A673 (cell line): Measurements from ENCODE around the gene CRIP1. TPM values are rescaled to one million over a fixed set of nuclear protein-coding genes. Genes with fewer than 3 reads are reported as not detected.

Experiments
- BruUV-seq: library from RNA; stranded (reverse); fragments of 400-500 nt; replicated peaks from 2 replicates; lab custom pipeline; 2021; lab: Mats Ljungman, UMichigan
- CTCF ChIA-PET: fragments of 300-600 bp; sonication (Branson Sonifier 250); formaldehyde crosslinking; loops from one replicate; lab custom pipeline; 2022; ENCODE audit warnings: antibody characterized with exemption; lab: Charles Lee
- POLR2A ChIA-PET: fragments of 300-600 bp; sonication (Branson Sonifier 250); formaldehyde crosslinking; loops from one replicate; lab custom pipeline; 2022; ENCODE audit warnings: antibody characterized with exemption; ENCODE audit not compliant: low non-redundant PET; lab: Charles Lee
- DNase-seq: peaks from one replicate; pipeline ENCODE4 v3.0.0-alpha.2; 2015; ENCODE audit warnings: low spot score
- H3K27ac ChIP-seq: fragments of 200-600 bp; sonication (generic); 2 replicates; pipeline ENCODE4 v1.5.1; 2016; ENCODE audit warnings: mixed run types, low read depth, mild to moderate bottlenecking, mixed read lengths, antibody characterized with exemption, low read length; ENCODE audit not compliant: poor library complexity, severe bottlenecking
- H3K27me3 ChIP-seq: fragments of 200-600 bp; sonication (generic); replicated peaks from 2 replicates; pipeline ENCODE4 v1.6.1; 2017; ENCODE audit warnings: mixed run types, low read depth, mild to moderate bottlenecking, mixed read lengths, antibody characterized with exemption, low read length; ENCODE audit not compliant: insufficient read depth, poor library complexity
- H3K36me3 ChIP-seq: fragments of 200-600 bp; sonication (generic); 2 replicates; pipeline ENCODE4 v1.6.1; 2016; ENCODE audit warnings: mixed run types, mild to moderate bottlenecking, mixed read lengths, antibody characterized with exemption, low read length; ENCODE audit not compliant: insufficient read depth, poor library complexity, severe bottlenecking
- H3K4me1 ChIP-seq: fragments of 200-600 bp; sonication (generic); 2 replicates; pipeline ENCODE4 v1.6.1; 2017; ENCODE audit warnings: mixed run types, mild to moderate bottlenecking, mixed read lengths, antibody characterized with exemption, low read length; ENCODE audit not compliant: insufficient read depth, poor library complexity, severe bottlenecking
- H3K4me3 ChIP-seq: fragments of 200-600 bp; sonication (generic); 2 replicates; pipeline ENCODE4 v1.5.1; 2016; ENCODE audit warnings: low read depth, mixed run types, mild to moderate bottlenecking, mixed read lengths, low read length; ENCODE audit not compliant: poor library complexity, severe bottlenecking
- H3K9me3 ChIP-seq: fragments of 200-600 bp; sonication (generic); 2 replicates; pipeline ENCODE4 v1.6.1; 2016; ENCODE audit warnings: mixed run types, low read depth, mild to moderate bottlenecking, mixed read lengths, antibody characterized with exemption, low read length; ENCODE audit not compliant: poor library complexity, severe bottlenecking
- EZH2 ChIP-seq: fragments of 200-600 bp; sonication (generic); IDR thresholded peaks from 2 replicates; pipeline ENCODE4 v1.6.1; 2017; ENCODE audit warnings: borderline replicate concordance, low read depth, mild to moderate bottlenecking, mixed read lengths, antibody characterized with exemption, low read length; ENCODE audit not compliant: poor library complexity, severe bottlenecking
- intact Hi-C: fragments of 100-400 bp; cut with micrococcal nuclease; formaldehyde crosslinking; loops from one replicate; pipeline ENCODE4 v1.10.0; 2022; ENCODE audit not compliant: unreplicated experiment
- total RNA-seq: library from RNA; stranded (reverse); gene quantifications from 2 replicates; pipeline ENCODE4 v1.2.3, GENCODE V29; 2021
- TF ChIP-seq, protein P1 (sequence below): fragments of 300-800, 200-600 bp; sonication (generic); conservative IDR thresholded peaks from 2 replicates; pipeline ENCODE4 v1.5.1; 2017; ENCODE audit warnings: low read depth, mild to moderate bottlenecking, antibody characterized with exemption, low read length, moderate library complexity, mixed read lengths

Gene CRIP1
- total RNA-seq, 1 experiment from 2014 or later = 47.7 TPM

GRCh38 chr14:105455766-105456660, 30.7 kb upstream of the CRIP1 start:
- no peak for DNase-seq
- TF ChIP-seq EZH2 = no peak
- TF ChIP-seq, protein P1, sequence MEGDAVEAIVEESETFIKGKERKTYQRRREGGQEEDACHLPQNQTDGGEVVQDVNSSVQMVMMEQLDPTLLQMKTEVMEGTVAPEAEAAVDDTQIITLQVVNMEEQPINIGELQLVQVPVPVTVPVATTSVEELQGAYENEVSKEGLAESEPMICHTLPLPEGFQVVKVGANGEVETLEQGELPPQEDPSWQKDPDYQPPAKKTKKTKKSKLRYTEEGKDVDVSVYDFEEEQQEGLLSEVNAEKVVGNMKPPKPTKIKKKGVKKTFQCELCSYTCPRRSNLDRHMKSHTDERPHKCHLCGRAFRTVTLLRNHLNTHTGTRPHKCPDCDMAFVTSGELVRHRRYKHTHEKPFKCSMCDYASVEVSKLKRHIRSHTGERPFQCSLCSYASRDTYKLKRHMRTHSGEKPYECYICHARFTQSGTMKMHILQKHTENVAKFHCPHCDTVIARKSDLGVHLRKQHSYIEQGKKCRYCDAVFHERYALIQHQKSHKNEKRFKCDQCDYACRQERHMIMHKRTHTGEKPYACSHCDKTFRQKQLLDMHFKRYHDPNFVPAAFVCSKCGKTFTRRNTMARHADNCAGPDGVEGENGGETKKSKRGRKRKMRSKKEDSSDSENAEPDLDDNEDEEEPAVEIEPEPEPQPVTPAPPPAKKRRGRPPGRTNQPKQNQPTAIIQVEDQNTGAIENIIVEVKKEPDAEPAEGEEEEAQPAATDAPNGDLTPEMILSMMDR = no peak
- no TSS peak for BruUV-seq
- intact Hi-C loops = no loop called here
- no peak overlapping the region for H3K27ac ChIP-seq
- H3K4me3 ChIP-seq = no peak overlapping the region
- no peaks in the 10 kb centered on the region for H3K27me3 ChIP-seq
- no peaks in the 10 kb centered on the region for H3K9me3 ChIP-seq
- H3K36me3 ChIP-seq = peaks cover 61% of the 10 kb centered on the region
- ChIA-PET POLR2A (no interaction called here), CTCF (no interaction called here)
- no peaks in the 10 kb centered on the region for H3K4me1 ChIP-seq

GRCh38 chr14:105456736-105457617, 29.7 kb upstream of the CRIP1 start:
- H3K4me1 ChIP-seq = no peaks in the 10 kb centered on the region
- H3K4me3 ChIP-seq = no peak overlapping the region
- POLR2A ChIA-PET = no interaction called here
- no peak for DNase-seq
- intact Hi-C loops = no loop called here
- no peaks in the 10 kb centered on the region for H3K27me3 ChIP-seq
- no peaks in the 10 kb centered on the region for H3K9me3 ChIP-seq
- TF ChIP-seq, protein P1 = no peak
- TF ChIP-seq EZH2 = no peak
- H3K27ac ChIP-seq = peak overlapping the region; percentile 23
- BruUV-seq = no TSS peak
- CTCF ChIA-PET = interaction anchor here (0.7 kb wide), 1 partner anchor 33 kb away, joined by 4 read pairs; no protein-coding TSS in a partner anchor
- peaks cover 64% of the 10 kb centered on the region for H3K36me3 ChIP-seq

DNA sequence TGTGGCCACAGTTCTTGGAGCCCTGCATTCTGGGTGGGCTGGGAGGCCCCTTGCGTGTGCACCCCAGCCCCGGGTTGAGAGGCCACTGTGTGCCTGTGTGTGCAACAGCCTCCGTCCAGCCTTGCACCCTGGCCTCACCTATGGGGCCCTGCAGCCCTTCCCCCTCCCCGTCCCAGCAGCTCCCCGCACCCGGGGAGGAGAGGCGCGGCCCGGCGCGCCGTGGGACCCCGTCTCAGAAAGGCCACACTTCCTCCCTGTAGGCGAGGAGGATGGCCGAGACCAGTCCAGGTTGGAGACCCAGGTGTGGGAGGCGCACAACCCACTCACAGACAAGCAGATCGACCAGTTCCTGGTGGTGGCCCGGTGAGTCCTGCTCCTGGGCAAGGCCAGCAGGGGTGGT, 28.7 kb upstream of the CRIP1 start:
- no peak for TF ChIP-seq EZH2
- TF ChIP-seq, protein P1 = no peak
- Histone ChIP-seq H3K36me3 (peaks cover 56% of the 10 kb centered on the region), H3K9me3 (no peaks in the 10 kb centered on the region), H3K4me3 (no peak overlapping the region), H3K27ac (no peak overlapping the region), H3K27me3 (no peaks in the 10 kb centered on the region), H3K4me1 (no peaks in the 10 kb centered on the region)
- CTCF ChIA-PET = no interaction called here
- DNase-seq = no peak
- intact Hi-C loops = no loop called here
- POLR2A ChIA-PET = no interaction called here
- no TSS peak for BruUV-seq
